Esophagus (tissue), 2 donors: ENCODE results near the gene TMEM247. TPM values are rescaled to one million over a fixed set of nuclear protein-coding genes. Genes with fewer than 3 reads are reported as not detected.
"Not testable (repeated sequence)": the region's sequence is repeated elsewhere in the genome, so short reads cannot be mapped to it uniquely, and the experiment has no call there.

Experiments
- H3K27ac ChIP-seq, 2 donors: one replicate each; pipeline ENCODE4 v1.5.1; 2013; ENCODE audit warnings: low read depth in 2 of 2, mild to moderate bottlenecking in 2 of 2, inconsistent platforms in 1 of 2, low read length in 1 of 2, moderate library complexity in 1 of 2
- H3K27me3 ChIP-seq, 2 donors: one replicate each; pipeline ENCODE4 v1.6.1; 2013; ENCODE audit warnings: low read length in 2 of 2, control low read depth in 1 of 2, mild to moderate bottlenecking in 1 of 2; ENCODE audit not compliant: insufficient read depth in 2 of 2, control insufficient read depth in 1 of 2
- H3K36me3 ChIP-seq, 2 donors: one replicate each; pipeline ENCODE4 v1.6.1; 2013; ENCODE audit warnings: low read length in 1 of 2; ENCODE audit not compliant: control insufficient read depth in 2 of 2, insufficient read depth in 2 of 2
- H3K4me1 ChIP-seq, 2 donors: one replicate each; pipeline ENCODE4 v1.6.1; 2013; ENCODE audit warnings: low read length in 1 of 2; ENCODE audit not compliant: control insufficient read depth in 2 of 2, insufficient read depth in 2 of 2
- H3K4me3 ChIP-seq, 2 donors: one replicate each; pipeline ENCODE4 v1.5.1; 2013; ENCODE audit warnings: low read length in 2 of 2, mild to moderate bottlenecking in 2 of 2, low read depth in 1 of 2, moderate library complexity in 1 of 2
- H3K9me3 ChIP-seq, 2 donors: one replicate each; pipeline ENCODE4 v1.6.1; 2013; ENCODE audit warnings: mild to moderate bottlenecking in 2 of 2, low read depth in 1 of 2, low read length in 1 of 2, moderate library complexity in 1 of 2; ENCODE audit not compliant: control insufficient read depth in 2 of 2, insufficient read depth in 1 of 2
- WGBS, 2 donors: extraction: QIAGEN DNeasy Blood & Tissue Kit; methylation state at CpG; one replicate each; pipeline ENCODE4 v1.1.7; 2013; 5-methylcytosine and 5-hydroxymethylcytosine counted together
- polyA plus RNA-seq, 2 donors: library from polyadenylated mRNA; stranded (reverse); fragments of 200-250 nt; gene quantifications; one replicate each; pipeline ENCODE4 v1.2.3, GENCODE V29; 2013
- donor health status: healthy with polysubstance abuse.
- donor health status: Bipolar disorder and iron deficiency.

The TMEM247 gene
- polyA plus RNA-seq, 2 donors = not detected

- 87 to 89% methylated on average over 2 of the region's 2 CpGs for WGBS, 2 donors
- H3K27ac ChIP-seq = no peak overlapping the region
Measured at GRCh38 chr2:46469700-46470099, 9.7 kb upstream of the TMEM247 start.

GRCh38 chr2:46470114-46470628, 9.2 kb upstream of the TMEM247 start:
- Histone ChIP-seq H3K4me1 (no peaks in the 10 kb centered on the region), H3K9me3 (no peaks in the 10 kb centered on the region), H3K27ac (no peak overlapping the region), H3K4me3 (no peak overlapping the region), H3K36me3 (no peaks in the 10 kb centered on the region), H3K27me3 (no peaks in the 10 kb centered on the region)
- WGBS, 2 donors = 76% methylated on average over 7 of the region's 7 CpGs

More at GRCh38 chr2:46469700-46470099, 9.7 kb upstream of the TMEM247 start:
- H3K27me3 ChIP-seq = no peaks in the 10 kb centered on the region
- no peaks in the 10 kb centered on the region for H3K4me1 ChIP-seq
- H3K4me3 ChIP-seq = no peak overlapping the region
- H3K36me3 ChIP-seq = no peaks in the 10 kb centered on the region
- no peaks in the 10 kb centered on the region for H3K9me3 ChIP-seq

GRCh38 chr2:46471019-46471583, 8.3 kb upstream of the TMEM247 start:
- Histone ChIP-seq H3K9me3 (no peaks in the 10 kb centered on the region), H3K27ac (no peak overlapping the region), H3K4me1 (no peaks in the 10 kb centered on the region), H3K4me3 (no peak overlapping the region), H3K36me3 (no peaks in the 10 kb centered on the region), H3K27me3 (no peaks in the 10 kb centered on the region)
- 91% methylated on average over 5 of the region's 5 CpGs for WGBS, 2 donors

GRCh38 chr2:46471697-46472096, 7.7 kb upstream of the TMEM247 start:
- H3K9me3 ChIP-seq = no peaks in the 10 kb centered on the region
- no peak overlapping the region for H3K4me3 ChIP-seq
- no peaks in the 10 kb centered on the region for H3K27me3 ChIP-seq
- WGBS, 2 donors = 75 to 82% methylated on average over 1 of the region's 1 CpG
- no peaks in the 10 kb centered on the region for H3K36me3 ChIP-seq
- H3K4me1 ChIP-seq = no peaks in the 10 kb centered on the region
- H3K27ac ChIP-seq = no peak overlapping the region

- H3K4me3 ChIP-seq, H3K4me1 ChIP-seq, H3K36me3 ChIP-seq, H3K9me3 ChIP-seq, H3K27me3 ChIP-seq, H3K27ac ChIP-seq: not testable (repeated sequence)
- WGBS, 2 donors = 94 to 97% methylated on average over 3 to 5 of the region's 5 CpGs
Measured at GRCh38 chr2:46472165-46472564, 7.2 kb upstream of the TMEM247 start.

GRCh38 chr2:46477462-46477861, 1.9 kb upstream of the TMEM247 start:
- H3K36me3 ChIP-seq, H3K9me3 ChIP-seq, H3K4me1 ChIP-seq, H3K4me3 ChIP-seq, H3K27ac ChIP-seq, H3K27me3 ChIP-seq: not testable (repeated sequence)
- 60% methylated on average over 8 of the region's 8 CpGs for WGBS, 2 donors

GRCh38 chr2:46477925-46478324, 1.4 kb upstream of the TMEM247 start:
- 85 to 87% methylated on average over 10 of the region's 10 CpGs for WGBS, 2 donors
- no peaks in the 10 kb centered on the region for H3K4me1 ChIP-seq
- H3K9me3 ChIP-seq = no peaks in the 10 kb centered on the region
- H3K4me3 ChIP-seq = no peak overlapping the region
- H3K27ac ChIP-seq = no peak overlapping the region
- H3K36me3 ChIP-seq = no peaks in the 10 kb centered on the region
- H3K27me3 ChIP-seq = no peaks in the 10 kb centered on the region

- 91 to 93% methylated on average over 24 of the region's 24 CpGs for WGBS, 2 donors
- no peaks in the 10 kb centered on the region for H3K27me3 ChIP-seq
- H3K4me1 ChIP-seq = no peaks in the 10 kb centered on the region
- H3K9me3 ChIP-seq = no peaks in the 10 kb centered on the region
- no peak overlapping the region for H3K27ac ChIP-seq
- H3K4me3 ChIP-seq = no peak overlapping the region
- H3K36me3 ChIP-seq = no peaks in the 10 kb centered on the region
Measured at GRCh38 chr2:46480562-46480961, 1.2 kb downstream of the TMEM247 start.

GRCh38 chr2:46481198-46482193, 2.1 kb downstream of the TMEM247 start:
- Histone ChIP-seq H3K27ac (no peak overlapping the region), H3K27me3 (no peaks in the 10 kb centered on the region), H3K36me3 (no peaks in the 10 kb centered on the region), H3K9me3 (no peaks in the 10 kb centered on the region), H3K4me1 (no peaks in the 10 kb centered on the region), H3K4me3 (no peak overlapping the region)
- WGBS, 2 donors = 51 to 53% methylated on average over 6 of the region's 6 CpGs
